GM18517 (cell line): ENCODE measurements around the gene ZNF497.
"Not testable (repeated sequence)": the region's sequence is repeated elsewhere in the genome, so short reads cannot be mapped to it uniquely, and the experiment has no call there.

Source experiments
- ATAC-seq: cut with Tn5 transposase; IDR thresholded peaks from one replicate; pipeline ENCODE4 v1.9.1; 2021; ENCODE audit warnings: mild to moderate bottlenecking, moderate library complexity; ENCODE audit not compliant: unreplicated experiment

ZNF497 gene

GRCh38 chr19:58394821-58395219, 32.3 kb upstream of the ZNF497 start:
- no peak for ATAC-seq

GRCh38 chr19:58393725-58394033, 31.1 kb upstream of the ZNF497 start:
- ATAC-seq: no peak

- ATAC-seq: no peak
Measured at GRCh38 chr19:58392945-58393724, 30.6 kb upstream of the ZNF497 start.

GRCh38 chr19:58388175-58388526, 25.6 kb upstream of the ZNF497 start:
- ATAC-seq: no peak

- ATAC-seq: no peak
Measured at GRCh38 chr19:58387338-58388174, 25.0 kb upstream of the ZNF497 start.

GRCh38 chr19:58386576-58387337, 24.2 kb upstream of the ZNF497 start, which contains the start of gene RPS5:
RPS5 (plus strand) TSS chr19:58387269; CDS start chr19:58388138, 869 bp downstream.
- ATAC-seq: peak; percentile 74

- no peak for ATAC-seq
Measured at GRCh38 chr19:58385891-58386575, 23.5 kb upstream of the ZNF497 start.

- ATAC-seq: no peak
Measured at GRCh38 chr19:58385313-58385890, 22.9 kb upstream of the ZNF497 start.

- ATAC-seq: no peak
Measured at GRCh38 chr19:58382997-58383603, 20.5 kb upstream of the ZNF497 start.

- ATAC-seq: no peak
Measured at GRCh38 chr19:58381460-58382212, 19.1 kb upstream of the ZNF497 start.

GRCh38 chr19:58380662-58381459, 18.3 kb upstream of the ZNF497 start, which contains the start of gene ZNF837:
ZNF837 (minus strand) TSS chr19:58381030; CDS start chr19:58369332, 11,698 bp downstream.
- peak; percentile 85 for ATAC-seq

GRCh38 chr19:58380037-58380661, 17.6 kb upstream of the ZNF497 start:
- peak; percentile 1 for ATAC-seq

GRCh38 chr19:58379246-58379645, 16.7 kb upstream of the ZNF497 start:
- no peak for ATAC-seq

- not testable (repeated sequence) for ATAC-seq
Measured at GRCh38 chr19:58376724-58377123, 14.2 kb upstream of the ZNF497 start.

GRCh38 chr19:58374200-58374599, 11.6 kb upstream of the ZNF497 start:
- no peak for ATAC-seq

GRCh38 chr19:58372311-58373133, 10.0 kb upstream of the ZNF497 start:
- ATAC-seq: no peak
